Measurements from ENCODE around the gene PCK2. TPM values are rescaled to one million over a fixed set of nuclear protein-coding genes. Genes with fewer than 3 reads are reported as not detected.
A peak's percentile ranks its signal among the peaks of the same experiment; 100 is the strongest.

PCK2 gene
- total and polyA plus RNA-seq, 2 of the 13 experiments (the other 11 are each of a cell fraction or from before 2014, with no cell fraction given): 129 to 272 TPM

DNA sequence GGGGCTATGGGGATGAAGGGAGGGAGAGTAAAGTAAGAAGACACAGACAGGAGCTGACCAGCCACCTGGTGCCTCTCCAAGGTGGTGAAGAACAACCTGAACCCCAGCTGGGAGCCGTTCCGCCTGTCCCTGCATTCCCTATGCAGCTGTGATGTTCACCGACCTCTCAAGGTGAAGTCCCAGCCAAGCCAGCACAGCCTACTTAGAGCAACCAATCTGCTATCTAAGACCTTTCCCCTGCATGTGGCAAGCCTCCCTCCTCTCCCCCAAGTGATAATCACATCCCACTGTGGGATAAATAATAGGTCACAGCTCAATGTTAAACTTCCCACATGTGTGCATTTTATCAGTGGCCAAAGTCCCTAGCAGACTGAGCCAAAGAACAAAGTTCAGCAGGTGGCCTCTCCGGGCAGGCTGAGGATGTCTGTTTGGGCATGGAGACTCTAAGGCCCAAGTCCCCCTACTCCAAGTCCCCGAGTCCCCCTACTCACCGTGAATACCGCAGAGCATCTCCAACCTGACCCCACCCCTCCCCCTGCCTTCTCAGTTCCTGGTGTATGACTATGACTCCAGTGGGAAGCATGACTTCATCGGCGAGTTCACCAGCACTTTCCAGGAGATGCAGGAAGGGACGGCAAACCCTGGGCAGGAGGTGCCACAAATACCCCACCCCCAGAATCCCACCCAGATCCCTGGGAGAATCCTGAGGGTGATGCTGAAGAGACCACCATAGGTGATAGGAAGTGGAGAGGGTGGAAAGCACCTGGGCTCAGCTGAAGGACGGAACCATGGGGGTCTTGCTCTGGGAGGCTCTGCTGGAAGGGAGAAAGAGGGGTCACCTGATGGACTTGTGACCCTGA lies 19.3 kb upstream of the PCK2 start (continued):
- TF ChIP-seq ZMYM2 (CRISPR knock-in tag; IDR thresholded peaks at IDR 0.05) (0 out of 2 replicates have a peak, but pooled peaks have one; percentile 39), HOXA3 (CRISPR knock-in tag; IDR thresholded peaks at IDR 0.05) (peak; percentile 20; the same call in 1 of the 2 replicates), ZMYM3 (CRISPR knock-in tag; IDR thresholded peaks at IDR 0.05) (peak; percentile 11; the same call in 1 of the 2 replicates), ZNF773 (CRISPR knock-in tag; IDR thresholded peaks at IDR 0.05; ENCODE audit: borderline replicate concordance) (no peak), ZNF501 (CRISPR knock-in tag; IDR thresholded peaks at IDR 0.05) (no peak), ZNF343 (CRISPR knock-in tag; IDR thresholded peaks at IDR 0.05) (0 out of 2 replicates have a peak, but pooled peaks have one; percentile 27), HOXA9 (CRISPR knock-in tag; IDR thresholded peaks at IDR 0.05; ENCODE audit: borderline replicate concordance) (no peak), ZNF761 (CRISPR knock-in tag; conservative IDR thresholded peaks at IDR 0.05) (0 out of 2 replicates have a peak, but pooled peaks have one; percentile 31), PPARG (CRISPR knock-in tag; conservative IDR thresholded peaks at IDR 0.05) (0 out of 2 replicates have a peak, but pooled peaks have one; percentile 22), ZSCAN20 (CRISPR knock-in tag; IDR thresholded peaks at IDR 0.05; ENCODE audit: borderline replicate concordance) (no peak), KMT2B (CRISPR knock-in tag; IDR thresholded peaks at IDR 0.05) (no peak), ELF3 (CRISPR knock-in tag; IDR thresholded peaks at IDR 0.05) (no peak; the same call in 1 of the 2 replicates), ZNF431 (CRISPR knock-in tag; IDR thresholded peaks at IDR 0.05; ENCODE audit: borderline replicate concordance, low read depth) (no peak), IRF1 (CRISPR knock-in tag; IDR thresholded peaks at IDR 0.05; ENCODE audit: low read depth) (no peak), ZSCAN29 (CRISPR knock-in tag; conservative IDR thresholded peaks at IDR 0.05) (no peak), HMGXB4 (CRISPR knock-in tag; IDR thresholded peaks at IDR 0.05; ENCODE audit: borderline replicate concordance in 1 of 2, low read depth in 1 of 2) (0 out of 4 replicates have a peak, but pooled peaks of 1 of the 2 experiments have one; percentile 24), TEAD2 (CRISPR knock-in tag; IDR thresholded peaks at IDR 0.05) (0 out of 2 replicates have a peak, but pooled peaks have one; percentile 11), ZNF552 (CRISPR knock-in tag; IDR thresholded peaks at IDR 0.05; ENCODE audit: borderline replicate concordance) (no peak), SALL2 (CRISPR knock-in tag; IDR thresholded peaks at IDR 0.05) (peak; percentile 54; the same call in 1 of the 2 replicates), HES4 (CRISPR knock-in tag; IDR thresholded peaks at IDR 0.05; ENCODE audit: borderline replicate concordance) (peak; percentile 62)
- TF ChIP-seq, protein P1, sequence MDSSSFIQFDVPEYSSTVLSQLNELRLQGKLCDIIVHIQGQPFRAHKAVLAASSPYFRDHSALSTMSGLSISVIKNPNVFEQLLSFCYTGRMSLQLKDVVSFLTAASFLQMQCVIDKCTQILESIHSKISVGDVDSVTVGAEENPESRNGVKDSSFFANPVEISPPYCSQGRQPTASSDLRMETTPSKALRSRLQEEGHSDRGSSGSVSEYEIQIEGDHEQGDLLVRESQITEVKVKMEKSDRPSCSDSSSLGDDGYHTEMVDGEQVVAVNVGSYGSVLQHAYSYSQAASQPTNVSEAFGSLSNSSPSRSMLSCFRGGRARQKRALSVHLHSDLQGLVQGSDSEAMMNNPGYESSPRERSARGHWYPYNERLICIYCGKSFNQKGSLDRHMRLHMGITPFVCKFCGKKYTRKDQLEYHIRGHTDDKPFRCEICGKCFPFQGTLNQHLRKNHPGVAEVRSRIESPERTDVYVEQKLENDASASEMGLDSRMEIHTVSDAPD (CRISPR knock-in tag; IDR thresholded peaks at IDR 0.05): peak; percentile 82; the same call in 1 of the 2 replicates
- TF ChIP-seq, protein P2, sequence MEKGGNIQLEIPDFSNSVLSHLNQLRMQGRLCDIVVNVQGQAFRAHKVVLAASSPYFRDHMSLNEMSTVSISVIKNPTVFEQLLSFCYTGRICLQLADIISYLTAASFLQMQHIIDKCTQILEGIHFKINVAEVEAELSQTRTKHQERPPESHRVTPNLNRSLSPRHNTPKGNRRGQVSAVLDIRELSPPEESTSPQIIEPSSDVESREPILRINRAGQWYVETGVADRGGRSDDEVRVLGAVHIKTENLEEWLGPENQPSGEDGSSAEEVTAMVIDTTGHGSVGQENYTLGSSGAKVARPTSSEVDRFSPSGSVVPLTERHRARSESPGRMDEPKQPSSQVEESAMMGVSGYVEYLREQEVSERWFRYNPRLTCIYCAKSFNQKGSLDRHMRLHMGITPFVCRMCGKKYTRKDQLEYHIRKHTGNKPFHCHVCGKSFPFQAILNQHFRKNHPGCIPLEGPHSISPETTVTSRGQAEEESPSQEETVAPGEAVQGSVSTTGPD (CRISPR knock-in tag; IDR thresholded peaks at IDR 0.05): no peak
